SK-N-SH (cell line): ENCODE data around the gene CDCP2. TPM values are rescaled to one million over a fixed set of nuclear protein-coding genes. Genes with fewer than 3 reads are reported as not detected.

Experiments
- CTCF ChIA-PET: fragments of 300-600, 350-600 bp; formaldehyde crosslinking; extraction: SDS; loops from one replicate; lab custom pipeline; 2021; lab: Yijun Ruan, JAX
- POLR2A ChIA-PET: fragments of 350-600 bp; sonication (Branson Sonifier 250); formaldehyde crosslinking; extraction: SDS; loops from one replicate; lab custom pipeline; 2020; ENCODE audit warnings: antibody characterized with exemption, inconsistent platforms; lab: Yijun Ruan, JAX
- DNase-seq: peaks from one replicate; pipeline ENCODE4 v3.0.0; 2012
- H2AFZ ChIP-seq: fragments of 200-600 bp; sonication (generic); 2 replicates; pipeline ENCODE4 v1.8.1; 2016; ENCODE audit warnings: antibody characterized with exemption, mild to moderate bottlenecking, low read depth
- H3F3A ChIP-seq: fragments of 200-600 bp; sonication (generic); replicated peaks from 2 replicates; pipeline ENCODE3; 2016; ENCODE audit warnings: antibody characterized with exemption, mild to moderate bottlenecking; ENCODE audit not compliant: insufficient read depth
- H3K27ac ChIP-seq, 2 experiments: fragments of 200-500 bp in 1 of 2; fragments of 200-600 bp in 1 of 2; sonication (Bioruptor generic) in 1 of 2; sonication (generic), shearing (Covaris generic) in 1 of 2; 2 replicates each; pipeline versions ENCODE4 v1.5.1 to v1.6.1; 2014 to 2016; ENCODE audit warnings: low read depth in 2 of 2, inconsistent platforms in 1 of 2, low read length in 1 of 2, mild to moderate bottlenecking in 1 of 2, mixed read lengths in 1 of 2
- H3K27me3 ChIP-seq: fragments of 200-600 bp; sonication (generic), shearing (Covaris generic); 2 replicates; pipeline ENCODE4 v1.6.1; 2016; ENCODE audit warnings: mixed run types; ENCODE audit not compliant: insufficient read depth
- H3K36me3 ChIP-seq, 2 experiments: fragments of 200-500 bp in 1 of 2; fragments of 200-600 bp in 1 of 2; sonication (Bioruptor generic) in 1 of 2; sonication (generic) in 1 of 2; replicated peaks in 1 of 2; 2 replicates each; pipeline versions ENCODE3 to v1.5.1; 2014 to 2016; ENCODE audit warnings: low read length in 1 of 2, mild to moderate bottlenecking in 1 of 2; ENCODE audit not compliant: insufficient read depth in 2 of 2, control insufficient read depth in 1 of 2
- H3K4me1 ChIP-seq, 2 experiments: fragments of 200-500 bp in 1 of 2; fragments of 200-600 bp in 1 of 2; sonication (Bioruptor generic) in 1 of 2; sonication (generic), shearing (Covaris generic) in 1 of 2; 2 replicates each; pipeline versions ENCODE4 v1.5.1 to v1.6.1; 2014 to 2016; ENCODE audit warnings: low read depth in 1 of 2, low read length in 1 of 2, mixed run types in 1 of 2; ENCODE audit not compliant: insufficient read depth in 2 of 2, control insufficient read depth in 1 of 2
- H3K4me2 ChIP-seq: fragments of 200-600 bp; sonication (generic), shearing (Covaris generic); 2 replicates; pipeline ENCODE4 v1.6.1; 2017; ENCODE audit warnings: mixed run types
- H3K4me3 ChIP-seq, 2 experiments: fragments of 200-500 bp in 1 of 2; fragments of 200-600 bp in 1 of 2; sonication (Bioruptor generic) in 1 of 2; sonication (generic), shearing (Covaris generic) in 1 of 2; 2 replicates each; pipeline versions ENCODE4 v1.5.1 to v1.8.1; 2014 to 2016; ENCODE audit warnings: low read depth in 2 of 2, inconsistent platforms in 1 of 2, low read length in 1 of 2, mild to moderate bottlenecking in 1 of 2, mixed read lengths in 1 of 2, moderate library complexity in 1 of 2
- H3K79me2 ChIP-seq: fragments of 200-600 bp; sonication (generic); 2 replicates; pipeline ENCODE4 v1.8.1; 2017; ENCODE audit warnings: mild to moderate bottlenecking; ENCODE audit not compliant: insufficient read depth
- H3K9ac ChIP-seq: fragments of 200-600 bp; sonication (generic); 2 replicates; pipeline ENCODE4 v1.6.1; 2017; ENCODE audit warnings: mixed run types
- H3K9me2 ChIP-seq: fragments of 200-600 bp; sonication (generic); 2 replicates; pipeline ENCODE4 v1.6.1; 2017; ENCODE audit warnings: mixed run types
- H3K9me3 ChIP-seq: fragments of 200-600 bp; sonication (generic); 2 replicates; pipeline ENCODE4 v1.6.1; 2017; ENCODE audit warnings: mixed run types, mild to moderate bottlenecking, moderate library complexity
- H4K20me1 ChIP-seq: fragments of 200-600 bp; sonication (generic); 2 replicates; pipeline ENCODE4 v1.6.1; 2017; ENCODE audit warnings: mild to moderate bottlenecking, mixed run types; ENCODE audit not compliant: insufficient read depth
- EZH2phosphoT487 ChIP-seq: fragments of 200-600 bp; sonication (generic); IDR thresholded peaks from 2 replicates; pipeline ENCODE4 v1.6.1; 2017; ENCODE audit warnings: low read depth, mixed run types, mild to moderate bottlenecking, antibody characterized with exemption, moderate library complexity, borderline replicate concordance
- FOXJ3 ChIP-seq: sonication (generic); formaldehyde crosslinking; IDR thresholded peaks from 2 replicates; pipeline ENCODE4 v1.5.1; 2020; ENCODE audit warnings: mild to moderate bottlenecking, missing genetic modification reagents
- FOXM1 ChIP-seq: IDR thresholded peaks from 2 replicates; pipeline ENCODE4 v1.4.0; 2012; ENCODE audit warnings: low read depth, mild to moderate bottlenecking
- GATA2 ChIP-seq: sonication (generic); formaldehyde crosslinking; IDR thresholded peaks from 2 replicates; pipeline ENCODE4 v1.5.0; 2020; ENCODE audit warnings: mild to moderate bottlenecking, missing genetic modification reagents
- IRF3 ChIP-seq: fragments of 150-350 bp; IDR thresholded peaks from 2 replicates; pipeline ENCODE4 v1.6.1; 2016; ENCODE audit warnings: mild to moderate bottlenecking, low read depth, low read length
- RCOR1 ChIP-seq: fragments of 150-350 bp; IDR thresholded peaks from 2 replicates; pipeline ENCODE4 v1.6.1; 2017; ENCODE audit warnings: antibody characterized with exemption, low read length
- TCF12 ChIP-seq: IDR thresholded peaks from 2 replicates; pipeline ENCODE4 v1.4.0; 2012
- WGBS: methylation state at CpG from one replicate; pipeline ENCODE4 v1.1.6; 2017; ENCODE audit warnings: low lambda C conversion rate; 5-methylcytosine and 5-hydroxymethylcytosine counted together
- polyA plus RNA-seq, 3 experiments: library from polyadenylated mRNA; depleted of rRNA; stranded (reverse); fragments of >200 nt; gene quantifications; 2 replicates each; pipeline ENCODE4 v1.2.3, GENCODE V29; 2012
- TF ChIP-seq, protein P1 (sequence below): IDR thresholded peaks from 2 replicates; pipeline ENCODE4 v1.4.0; 2012; ENCODE audit warnings: low read depth
- TF ChIP-seq, protein P2 (sequence below): IDR thresholded peaks from 2 replicates; pipeline ENCODE4; 2012

Gene CDCP2
- polyA plus RNA-seq, 1 of the 3 experiments (the other 2 are of a cell fraction): not detected

DNA sequence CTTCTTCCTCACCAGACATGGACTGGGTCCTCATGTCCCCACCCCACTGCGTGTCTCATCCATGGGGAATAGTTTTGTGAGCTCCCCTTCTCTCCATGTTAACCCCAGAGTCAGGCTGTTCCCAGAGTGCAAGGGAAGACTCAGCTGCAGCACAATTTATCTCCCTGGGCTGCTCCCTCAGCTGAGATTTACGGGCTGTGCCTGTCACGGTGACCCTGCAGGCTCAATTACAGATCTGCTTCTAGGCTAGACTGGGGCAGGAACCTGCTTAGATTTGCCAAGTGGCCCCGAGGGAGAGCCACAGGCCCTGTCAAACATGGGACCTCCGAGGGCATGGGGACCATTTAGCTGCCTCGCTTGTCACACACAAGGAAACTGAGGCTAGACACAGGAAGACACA is 37.8 kb downstream of the CDCP2 start:
- H3K4me1 ChIP-seq: peaks cover 0 to under 1% of the 10 kb centered on the region in 2 experiments; a peak in 1 of 4 replicates
- H3K4me3 ChIP-seq: no peak overlapping the region
- H3K9me2 ChIP-seq: no peaks in the 10 kb centered on the region
- WGBS: 55% methylated on average over 2 of the region's 6 CpGs
- H4K20me1 ChIP-seq: no peaks in the 10 kb centered on the region
- H3K9ac ChIP-seq: no peak overlapping the region
- no peak for DNase-seq
- CTCF ChIA-PET: interaction anchor here (0.9 to 1.6 kb wide), 5 partner anchors 8 to 375 kb away, joined by 3 to 6 read pairs (median 4); no protein-coding TSS in a partner anchor
- no peaks in the 10 kb centered on the region for H3K36me3 ChIP-seq
- H3K4me2 ChIP-seq: no peak overlapping the region
- H3K79me2 ChIP-seq: no peaks in the 10 kb centered on the region
- no peak overlapping the region for H2AFZ ChIP-seq
- peaks cover 4% of the 10 kb centered on the region for H3F3A ChIP-seq
- POLR2A ChIA-PET: no interaction called here
- no peaks in the 10 kb centered on the region for H3K9me3 ChIP-seq
- H3K27ac ChIP-seq: no peak overlapping the region
- TF ChIP-seq, protein P1, sequence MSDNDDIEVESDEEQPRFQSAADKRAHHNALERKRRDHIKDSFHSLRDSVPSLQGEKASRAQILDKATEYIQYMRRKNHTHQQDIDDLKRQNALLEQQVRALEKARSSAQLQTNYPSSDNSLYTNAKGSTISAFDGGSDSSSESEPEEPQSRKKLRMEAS: no peak
- TF ChIP-seq FOXJ3 (no peak), FOXM1 (no peak), GATA2 (no peak), IRF3 (no peak), EZH2phosphoT487 (no peak), TCF12 (no peak)
- H3K27me3 ChIP-seq: no peaks in the 10 kb centered on the region

DNA sequence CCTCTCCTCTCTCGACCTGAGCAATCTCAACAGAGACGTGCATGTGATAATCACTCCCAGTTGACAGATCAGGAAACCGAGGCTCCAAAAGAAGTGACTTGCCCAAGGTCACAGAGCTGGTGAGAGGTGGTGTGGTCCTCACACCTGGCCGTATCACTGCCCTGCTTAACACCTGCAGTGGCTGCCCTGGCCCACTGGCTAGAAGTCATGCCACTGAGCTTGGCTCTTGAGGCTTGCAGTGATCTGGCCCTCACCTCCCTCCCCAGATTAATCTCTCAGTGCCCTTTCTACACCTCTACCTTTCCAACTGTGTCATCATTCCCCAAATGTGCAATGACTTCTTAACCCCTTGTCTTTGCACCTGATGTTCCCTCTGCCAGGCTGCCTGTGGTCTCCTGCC is 38.8 kb downstream of the CDCP2 start:
- WGBS: 44% methylated on average over 4 of the region's 4 CpGs
- H3K27me3 ChIP-seq: no peaks in the 10 kb centered on the region
- CTCF ChIA-PET: interaction anchor here (1.3 to 1.6 kb wide), 3 partner anchors 9 to 376 kb away, joined by 4 to 6 read pairs (median 6); no protein-coding TSS in a partner anchor
- no peaks in the 10 kb centered on the region for H3K9me2 ChIP-seq
- no peaks in the 10 kb centered on the region for H3K36me3 ChIP-seq
- H3K4me2 ChIP-seq: no peak overlapping the region
- H3K4me1 ChIP-seq: peaks cover 0 to 5% of the 10 kb centered on the region in 2 experiments; a peak in 1 of 4 replicates
- no peak overlapping the region for H3K27ac ChIP-seq
- no peak overlapping the region for H2AFZ ChIP-seq
- DNase-seq: no peak
- POLR2A ChIA-PET: no interaction called here
- TF ChIP-seq, protein P2, sequence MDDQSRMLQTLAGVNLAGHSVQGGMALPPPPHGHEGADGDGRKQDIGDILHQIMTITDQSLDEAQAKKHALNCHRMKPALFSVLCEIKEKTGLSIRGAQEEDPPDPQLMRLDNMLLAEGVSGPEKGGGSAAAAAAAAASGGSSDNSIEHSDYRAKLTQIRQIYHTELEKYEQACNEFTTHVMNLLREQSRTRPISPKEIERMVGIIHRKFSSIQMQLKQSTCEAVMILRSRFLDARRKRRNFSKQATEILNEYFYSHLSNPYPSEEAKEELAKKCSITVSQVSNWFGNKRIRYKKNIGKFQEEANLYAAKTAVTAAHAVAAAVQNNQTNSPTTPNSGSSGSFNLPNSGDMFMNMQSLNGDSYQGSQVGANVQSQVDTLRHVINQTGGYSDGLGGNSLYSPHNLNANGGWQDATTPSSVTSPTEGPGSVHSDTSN: no peak
- TF ChIP-seq, protein P1: no peak
- no peak for TF ChIP-seq RCOR1
- TF ChIP-seq, all 33 proteins: peak for 0
- H3K9ac ChIP-seq: no peak overlapping the region
- H3K79me2 ChIP-seq: no peaks in the 10 kb centered on the region
- no peaks in the 10 kb centered on the region for H4K20me1 ChIP-seq
- no peaks in the 10 kb centered on the region for H3K9me3 ChIP-seq
- peaks cover 4% of the 10 kb centered on the region for H3F3A ChIP-seq
- H3K4me3 ChIP-seq: no peak overlapping the region
